Ovary (tissue), 9 donors: Measurements from ENCODE around the gene GAK. TPM values are rescaled to one million over a fixed set of nuclear protein-coding genes. Genes with fewer than 3 reads are reported as not detected.
A peak's percentile ranks its signal among the peaks of the same experiment; 100 is the strongest.

Source experiments
- DNase-seq, 5 donors: peaks; one replicate each; pipeline ENCODE4 v3.0.0-alpha.2; 2019 to 2020
- H3K27ac ChIP-seq, 2 donors: fragments of 200-600 bp; one replicate each; pipeline versions ENCODE4 v1.5.1 to v1.8.0; 2019 to 2022
- H3K27me3 ChIP-seq: fragments of 200-600 bp; one replicate; pipeline ENCODE4 v1.8.0; 2022
- H3K36me3 ChIP-seq: fragments of 200-600 bp; sonication (generic); one replicate; pipeline ENCODE4 v1.5.1; 2019
- H3K4me1 ChIP-seq: one replicate; pipeline ENCODE4 v1.8.1; 2013; ENCODE audit warnings: mild to moderate bottlenecking, moderate library complexity; ENCODE audit not compliant: insufficient read depth
- H3K4me3 ChIP-seq: fragments of 200-600 bp; sonication (generic); one replicate; pipeline ENCODE4 v1.5.1; 2017
- H3K9me3 ChIP-seq, 2 donors: fragments of 200-600 bp in 1 of 2; sonication (generic) in 1 of 2; one replicate each; pipeline versions ENCODE4 v1.5.1 to v1.8.1; 2013 to 2019; ENCODE audit warnings: mild to moderate bottlenecking in 1 of 2, moderate library complexity in 1 of 2
- EP300 ChIP-seq: sonication (generic); formaldehyde crosslinking; IDR thresholded peaks from one replicate; pipeline ENCODE4 v1.6.1; 2017; ENCODE audit warnings: antibody characterized with exemption
- POLR2A ChIP-seq: fragments of 450-650 bp; IDR thresholded peaks from one replicate; pipeline ENCODE4 v1.6.1; 2017; ENCODE audit warnings: antibody characterized with exemption, mild to moderate bottlenecking, moderate library complexity
- WGBS, 3 donors: extraction: QIAGEN DNeasy Blood & Tissue Kit in 1 of 3; methylation state at CpG; one replicate each; pipeline versions ENCODE4 v1.1.5 to v1.1.7; 2013 to 2017; 5-methylcytosine and 5-hydroxymethylcytosine counted together
- intact Hi-C, 4 donors: fragments of 100-400 bp; cut with DNase I; formaldehyde crosslinking; loops; one replicate each; pipeline versions ENCODE4 v1.11.0 to v1.15.1; 2022 to 2023
- polyA plus RNA-seq, 2 donors: library from polyadenylated mRNA; stranded (reverse); fragments of 200-250 nt in 1 of 2; fragments of 350-450 nt in 1 of 2; fragmentation: Illumina TruSeq in 1 of 2; extraction: RNeasy Lipid Tissue Mini Kit (QIAGEN cat#74804) in 1 of 2; gene quantifications; one replicate each; pipeline ENCODE4 v1.2.3, GENCODE V29; 2013 to 2014
- total RNA-seq, 7 donors: library from RNA; depleted of rRNA in 2 of 7; stranded (reverse); fragments of >200 nt in 2 of 7; fragmentation: NEBNext Ultra II Directional in 3 of 7; extraction: Animal tissue kit (Norgen Biotek cat#: 25700) in 3 of 7; gene quantifications; one replicate each; pipeline versions ENCODE4 v1.1.0 to v1.2.4, GENCODE V29; 2016 to 2023
- TF ChIP-seq, protein P1 (sequence below), 3 donors: fragments of 450-650 bp in 2 of 3; fragments of 200-600 bp in 1 of 3; IDR thresholded peaks; one replicate each; pipeline versions ENCODE4 v1.5.1 to v1.8.0; 2016 to 2022; ENCODE audit warnings: antibody characterized with exemption in 3 of 3, mild to moderate bottlenecking in 1 of 3
- donor health status: DM: no; HTN: no; CAD: no; lungs with moderate emphysema.
- donor health status: DM: no; HTN: no; CAD: no.
- donor health status: Bipolar disorder and iron deficiency.
- donor health status: DM: yes; HTN: yes; CAD: no.
- donor health status: DM: no; HTN: no; CAD: no.
- donor health status: DM: yes; HTN: yes; CAD: no.

GAK gene
- total and polyA plus RNA-seq, 9 donors = 30.7 to 95.4 (median 70.4) TPM

- DNase-seq = peak; percentile 86 to 93 (median 92)
- WGBS, 3 donors = 18 to 27% (median 23%) methylated on average over 96 to 123 of the region's 123 CpGs
Observed at GRCh38 chr4:973431-974397, 41.6 kb upstream of the GAK start, which contains the start of gene DGKQ. TSS of gene DGKQ (minus strand) at chr4:973569. CDS start at chr4:973482, 87 bp downstream.

DNA sequence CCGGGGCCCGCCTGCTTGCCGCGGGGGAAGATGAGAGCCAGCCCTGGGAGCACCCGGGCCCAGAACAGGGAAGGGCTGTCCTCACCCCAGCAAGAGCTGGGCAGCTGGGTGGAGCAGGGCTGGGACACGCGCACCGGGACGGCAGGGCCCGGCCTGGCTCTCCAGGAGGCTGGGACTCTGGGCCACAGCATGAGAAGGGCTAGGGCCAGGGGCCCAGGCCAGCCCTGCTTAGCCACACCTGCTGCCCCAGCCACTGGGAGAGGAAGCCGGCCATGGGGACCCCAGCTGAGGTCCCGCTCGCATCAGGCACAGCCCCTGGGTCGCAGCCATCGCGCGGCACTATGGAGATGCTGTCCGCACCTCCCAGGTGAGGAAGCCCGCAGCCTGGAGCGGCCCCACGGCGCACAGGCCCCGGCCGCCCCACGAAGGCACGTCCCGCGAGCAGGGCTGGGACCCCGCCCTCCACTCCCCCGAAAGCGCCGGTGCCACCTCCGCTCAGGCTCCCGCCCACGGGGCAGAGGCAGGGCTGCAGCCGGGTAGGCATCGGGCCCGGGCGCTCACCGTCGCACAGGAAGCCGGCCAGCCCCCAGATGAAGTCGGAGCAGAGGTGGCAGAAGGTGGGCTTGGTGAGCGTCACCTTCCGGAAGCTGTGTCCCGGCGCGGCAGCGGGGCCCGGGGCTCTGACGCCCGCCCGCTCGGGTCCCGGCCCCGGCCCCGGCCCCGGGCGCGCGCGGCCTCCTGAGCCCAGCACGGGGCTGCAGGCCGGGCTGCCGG lies 40.7 kb upstream of the GAK start:
- Histone ChIP-seq H3K4me1 (peaks cover 8% of the 10 kb centered on the region), H3K36me3 (no peaks in the 10 kb centered on the region), H3K4me3 (peak overlapping the region; percentile 83), H3K9me3 (no peaks in the 10 kb centered on the region), H3K27ac (no peak overlapping the region), H3K27me3 (no peaks in the 10 kb centered on the region)
- WGBS, 3 donors = 0 to 2% (median 1%) methylated on average over 26 to 65 of the region's 65 CpGs
- DNase-seq = peak in 3 of 5 donors; percentile 47 to 72 (median 67)
- no peak for TF ChIP-seq EP300
- TF ChIP-seq, protein P1, sequence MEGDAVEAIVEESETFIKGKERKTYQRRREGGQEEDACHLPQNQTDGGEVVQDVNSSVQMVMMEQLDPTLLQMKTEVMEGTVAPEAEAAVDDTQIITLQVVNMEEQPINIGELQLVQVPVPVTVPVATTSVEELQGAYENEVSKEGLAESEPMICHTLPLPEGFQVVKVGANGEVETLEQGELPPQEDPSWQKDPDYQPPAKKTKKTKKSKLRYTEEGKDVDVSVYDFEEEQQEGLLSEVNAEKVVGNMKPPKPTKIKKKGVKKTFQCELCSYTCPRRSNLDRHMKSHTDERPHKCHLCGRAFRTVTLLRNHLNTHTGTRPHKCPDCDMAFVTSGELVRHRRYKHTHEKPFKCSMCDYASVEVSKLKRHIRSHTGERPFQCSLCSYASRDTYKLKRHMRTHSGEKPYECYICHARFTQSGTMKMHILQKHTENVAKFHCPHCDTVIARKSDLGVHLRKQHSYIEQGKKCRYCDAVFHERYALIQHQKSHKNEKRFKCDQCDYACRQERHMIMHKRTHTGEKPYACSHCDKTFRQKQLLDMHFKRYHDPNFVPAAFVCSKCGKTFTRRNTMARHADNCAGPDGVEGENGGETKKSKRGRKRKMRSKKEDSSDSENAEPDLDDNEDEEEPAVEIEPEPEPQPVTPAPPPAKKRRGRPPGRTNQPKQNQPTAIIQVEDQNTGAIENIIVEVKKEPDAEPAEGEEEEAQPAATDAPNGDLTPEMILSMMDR (IDR thresholded peaks at IDR 0.05) = no peak
- TF ChIP-seq POLR2A = no peak
- intact Hi-C loops = no loop called here

More at GRCh38 chr4:973431-974397, 41.6 kb upstream of the GAK start, which contains the start of gene DGKQ:
- intact Hi-C loops = no loop called here
- no peak for TF ChIP-seq EP300
- TF ChIP-seq, protein P1 (IDR thresholded peaks at IDR 0.05) = no peak
- TF ChIP-seq POLR2A = no peak
- no peaks in the 10 kb centered on the region for H3K27me3 ChIP-seq
- no peaks in the 10 kb centered on the region for H3K9me3 ChIP-seq
- peak within 1 kb of the TSS; percentile 83 for H3K4me3 ChIP-seq
- peaks cover 8% of the 10 kb centered on the region for H3K4me1 ChIP-seq
- H3K27ac ChIP-seq = no peak within 1 kb of the TSS
- no peaks in the 10 kb centered on the region for H3K36me3 ChIP-seq

DNA sequence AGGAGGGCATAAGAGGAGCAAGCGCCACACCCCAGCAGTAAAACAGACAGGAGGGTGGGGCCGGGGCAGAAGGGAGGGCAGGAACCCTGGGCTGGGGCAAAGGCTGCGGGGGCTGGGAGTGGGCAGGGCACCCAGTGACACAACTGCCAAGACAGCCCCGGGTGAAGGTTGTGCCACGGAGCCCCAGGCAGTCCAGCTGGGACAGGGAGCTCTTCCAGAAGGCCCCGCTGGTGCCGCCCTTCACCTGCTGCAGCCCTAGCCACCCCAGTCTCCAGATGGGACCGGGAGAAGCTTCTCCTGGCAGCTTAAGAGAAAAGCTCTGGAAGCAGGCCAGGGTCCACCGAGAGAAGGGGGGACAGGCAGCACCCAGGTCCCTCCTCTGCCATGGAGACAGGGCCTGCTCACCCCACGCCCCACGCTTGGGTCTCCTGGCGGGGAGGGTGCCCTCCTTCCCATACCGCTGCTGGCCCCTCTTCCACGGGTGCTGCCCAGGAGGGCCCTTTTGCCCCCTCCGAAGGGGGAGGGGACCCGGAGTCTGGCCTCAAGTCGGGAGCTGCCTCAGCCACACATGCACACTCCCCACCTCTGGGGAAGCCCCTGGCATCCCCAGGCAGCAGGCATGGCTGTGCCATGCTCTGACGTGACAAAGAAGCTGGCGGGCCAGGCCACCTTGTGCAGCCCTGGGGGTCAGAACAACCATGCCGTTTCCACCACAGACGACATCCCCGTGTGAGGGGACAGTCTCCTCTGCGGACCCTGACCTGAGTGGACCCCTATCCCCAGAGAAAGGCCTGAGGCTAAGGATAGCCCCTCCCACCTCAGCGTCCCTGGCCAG lies 39.8 kb upstream of the GAK start:
- Histone ChIP-seq H3K4me3 (peak overlapping the region; percentile 83), H3K27ac (no peak overlapping the region)
- intact Hi-C loops = no loop called here

More for the DNA sequence above, 39.8 kb upstream of the GAK start:
- Histone ChIP-seq H3K9me3 (no peaks in the 10 kb centered on the region), H3K4me1 (peaks cover 8% of the 10 kb centered on the region), H3K36me3 (no peaks in the 10 kb centered on the region), H3K27me3 (no peaks in the 10 kb centered on the region)
- WGBS, 3 donors = 47 to 53% (median 53%) methylated on average over 16 to 24 of the region's 24 CpGs
- TF ChIP-seq EP300 (no peak), POLR2A (no peak)
- TF ChIP-seq, protein P1 (IDR thresholded peaks at IDR 0.05) = no peak
- DNase-seq = no peak
